NT2/D1 (cell line): ENCODE results near the gene SET.

Experiments used
- SUZ12 ChIP-seq: IDR thresholded peaks from 2 replicates; pipeline ENCODE4 v1.6.1; 2011; ENCODE audit not compliant: insufficient read length, insufficient read depth; ENCODE audit errors: extremely low read depth
- ZNF274 ChIP-seq: IDR thresholded peaks from 2 replicates; pipeline ENCODE4 v1.6.1; 2011; ENCODE audit warnings: mild to moderate bottlenecking, low read depth, low read length

DNA sequence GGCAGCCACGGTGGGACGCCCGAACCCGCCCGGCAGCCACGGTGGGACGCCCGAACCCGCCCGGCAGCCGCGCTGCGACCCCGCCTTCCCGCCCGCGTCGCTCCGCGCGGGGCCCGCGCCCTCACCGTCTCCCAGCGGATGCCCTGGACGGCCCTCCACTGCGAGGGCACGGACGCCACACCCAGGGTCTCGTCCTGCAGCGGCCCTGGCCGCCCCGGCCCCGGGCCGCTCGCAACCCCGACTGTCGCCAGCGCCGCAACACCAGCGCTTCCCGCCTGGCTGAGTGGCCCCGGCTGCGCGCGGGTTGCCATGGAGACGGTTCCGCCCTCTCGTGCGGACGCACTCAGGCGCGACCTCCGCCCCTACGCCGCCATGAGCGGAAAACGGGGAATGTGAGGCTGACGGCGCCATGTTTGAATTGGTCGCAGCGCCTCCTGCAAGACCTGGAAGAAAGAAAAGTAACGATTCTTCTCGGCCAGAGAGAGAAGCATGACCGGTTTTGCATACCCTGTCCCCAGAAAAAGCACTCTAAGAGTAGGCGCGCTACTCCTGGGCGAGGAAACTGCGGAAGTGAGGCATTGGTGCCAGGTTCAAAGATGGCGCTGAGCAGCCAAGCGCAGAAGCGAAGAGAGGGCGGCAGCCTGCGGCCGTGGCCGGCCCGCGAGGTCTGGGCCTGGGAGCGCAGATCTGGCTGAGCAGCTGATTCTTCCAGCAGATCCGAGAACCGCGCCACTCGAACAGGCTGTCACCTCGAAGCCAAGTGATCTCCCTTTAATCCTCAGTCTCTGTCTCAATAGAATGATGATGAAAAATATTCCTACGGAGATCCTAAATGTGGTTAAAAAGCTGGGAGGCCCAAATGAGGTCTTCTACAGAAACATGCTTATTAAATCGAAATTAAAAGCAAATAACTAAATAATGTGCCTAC lies 32.3 kb upstream of the SET start, which contains the start of gene DYNC2I2:
- TF ChIP-seq ZNF274 (no peak), SUZ12 (no peak)
